ENCODE data around the gene TSPAN11. TPM values are rescaled to one million over a fixed set of nuclear protein-coding genes. Genes with fewer than 3 reads are reported as not detected.
A peak's percentile ranks its signal among the peaks of the same experiment; 100 is the strongest.

Gene TSPAN11
- polyA plus RNA-seq, 4 donors = 4.1 to 6.0 (median 5.3) TPM

DNA sequence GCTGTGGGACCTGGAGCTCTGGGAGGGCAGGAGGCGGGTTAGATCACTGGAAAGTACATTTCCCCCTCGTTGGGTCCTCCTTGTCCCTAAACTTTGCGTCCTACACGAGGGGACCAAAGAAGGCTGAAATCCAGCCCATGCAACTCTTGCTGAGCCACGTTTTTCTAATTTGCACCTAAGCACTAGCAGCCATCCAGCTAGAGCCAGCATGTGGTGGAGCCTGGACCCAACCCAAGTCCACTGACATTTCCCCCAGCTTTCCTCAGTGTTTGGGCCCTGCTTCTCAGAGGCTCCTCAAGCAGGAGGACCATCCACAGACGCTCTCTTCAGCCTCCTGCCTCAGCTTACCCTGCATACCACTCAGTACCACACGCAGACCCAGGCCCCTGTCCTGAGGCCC lies 49.7 kb downstream of the TSPAN11 start:
- DNase-seq (ENCODE audit: low read depth in 4 of 4, low spot score in 2 of 4) = no peak

DNA sequence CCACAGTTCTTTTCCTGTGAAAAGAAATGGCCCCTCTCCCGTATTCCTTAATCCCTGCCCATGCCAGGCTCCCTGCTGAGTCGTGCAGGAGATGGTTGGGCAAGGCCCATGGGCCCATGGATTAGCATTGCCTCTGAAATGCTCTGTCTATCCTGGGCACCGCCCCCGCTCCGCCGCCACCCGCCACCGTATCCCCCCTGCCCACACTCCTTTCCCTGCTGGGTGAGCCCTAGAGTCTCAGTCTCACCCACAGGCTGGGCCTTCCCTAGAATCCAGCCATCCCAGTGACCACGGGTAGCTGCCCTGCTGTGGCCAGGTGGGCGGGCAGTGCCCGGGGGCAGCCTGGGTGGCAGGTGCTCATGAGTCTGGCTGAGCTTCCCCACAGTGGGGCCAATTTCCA lies 50.6 kb downstream of the TSPAN11 start:
- DNase-seq (ENCODE audit: low read depth in 4 of 4, low spot score in 2 of 4) = no peak

DNA sequence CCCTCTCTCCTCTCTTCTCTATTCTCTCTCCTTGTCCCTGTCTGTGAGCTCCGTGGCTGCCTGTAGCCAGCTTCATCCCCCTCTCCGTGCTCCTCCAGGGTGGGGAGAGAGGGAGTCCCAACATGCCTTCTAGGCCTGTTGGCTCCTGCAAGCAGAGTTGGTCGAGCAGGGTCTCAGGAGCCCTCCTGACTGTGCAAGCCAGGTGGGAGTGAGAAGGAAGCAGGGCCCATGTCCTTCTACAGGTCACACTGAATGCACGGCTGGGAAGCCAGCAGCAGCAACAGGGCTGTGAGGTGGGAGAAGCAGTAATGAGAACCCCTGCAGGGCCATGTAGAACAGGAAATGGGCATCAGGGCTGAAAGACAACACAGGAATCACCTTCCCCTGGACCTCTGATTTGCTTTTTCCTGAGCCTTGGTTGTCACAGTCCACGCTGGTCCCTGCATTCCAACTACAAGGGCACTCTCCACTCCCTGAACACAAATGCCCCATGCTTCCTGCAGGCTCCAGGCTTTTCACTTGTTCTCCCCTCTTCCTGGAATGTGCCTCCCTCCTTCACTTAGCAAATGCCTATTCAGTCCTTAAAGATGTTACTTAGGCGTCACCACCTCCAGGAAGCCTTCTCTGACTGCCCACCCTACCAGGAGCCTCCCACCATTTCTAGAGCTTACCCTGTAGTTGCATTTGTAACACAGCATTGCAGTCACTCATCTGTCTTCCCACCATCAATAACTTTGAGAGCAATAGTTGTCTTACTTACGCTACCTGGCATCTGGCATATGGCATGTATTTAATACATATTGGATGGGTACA lies 51.2 kb downstream of the TSPAN11 start:
- DNase-seq (ENCODE audit: low read depth in 4 of 4, low spot score in 2 of 4) = no peak

DNA sequence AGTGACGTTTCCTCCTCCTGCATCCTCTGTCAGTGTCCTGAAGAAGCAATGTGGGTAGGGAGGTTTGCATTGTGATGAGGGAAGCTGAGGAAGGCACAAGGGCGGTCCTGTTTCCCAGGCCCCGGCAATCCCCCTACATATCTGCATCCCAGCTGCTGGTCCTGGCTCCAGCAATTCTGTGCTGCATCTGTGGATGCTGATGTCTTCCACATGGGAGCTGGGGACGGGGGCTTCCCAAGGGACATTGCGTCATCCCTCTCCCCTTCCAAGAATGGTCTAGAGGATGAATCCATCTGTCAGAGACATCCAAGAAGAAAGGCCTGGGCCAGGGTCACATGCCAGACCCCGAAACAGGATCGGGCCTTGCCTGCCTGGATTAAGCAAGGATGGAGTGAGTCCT lies 52.1 kb downstream of the TSPAN11 start:
- DNase-seq (ENCODE audit: low read depth in 4 of 4, low spot score in 2 of 4) = no peak

DNA sequence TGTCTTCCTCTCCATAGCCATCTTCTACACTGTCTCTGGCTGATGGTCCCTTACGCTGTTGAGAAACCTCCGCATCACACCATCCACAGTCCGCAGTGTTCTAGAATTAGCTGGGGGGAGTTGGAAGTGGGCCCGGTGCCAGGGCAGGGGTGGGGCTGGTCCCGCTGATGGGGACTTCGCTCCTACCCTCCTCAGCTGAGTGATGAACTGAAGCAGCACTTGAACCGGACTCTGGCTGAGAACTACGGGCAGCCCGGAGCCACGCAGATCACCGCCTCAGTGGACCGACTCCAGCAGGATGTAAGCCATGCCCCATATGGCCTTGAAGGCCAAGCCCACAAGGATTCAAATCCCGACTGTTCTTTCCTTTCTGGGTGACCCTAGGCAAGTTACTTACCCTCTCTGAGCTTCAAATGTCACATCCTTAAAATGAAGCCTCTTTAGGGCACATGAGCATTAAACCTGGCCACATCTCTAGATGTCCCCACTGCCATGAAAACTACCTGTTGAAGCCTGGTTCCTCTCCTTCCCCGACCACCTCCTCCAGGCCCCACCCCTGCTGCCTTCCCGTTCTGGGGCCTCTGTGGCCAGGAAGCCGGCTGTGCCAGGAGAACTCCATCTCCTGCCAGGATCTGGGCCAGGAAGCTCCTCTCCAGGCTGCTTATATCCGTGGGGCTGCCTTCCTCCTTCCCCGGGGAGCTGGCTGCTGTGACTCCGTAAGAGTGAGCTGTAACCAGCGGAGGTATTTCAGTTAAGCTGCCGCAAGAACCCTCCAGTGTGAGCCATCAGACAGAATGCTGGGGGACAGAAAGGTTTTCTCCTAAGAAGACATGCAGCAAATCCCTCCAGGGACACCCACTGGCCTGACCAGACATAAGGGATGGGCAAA lies 53.1 kb downstream of the TSPAN11 start:
- no peak for DNase-seq (ENCODE audit: low read depth in 4 of 4, low spot score in 2 of 4)

DNA sequence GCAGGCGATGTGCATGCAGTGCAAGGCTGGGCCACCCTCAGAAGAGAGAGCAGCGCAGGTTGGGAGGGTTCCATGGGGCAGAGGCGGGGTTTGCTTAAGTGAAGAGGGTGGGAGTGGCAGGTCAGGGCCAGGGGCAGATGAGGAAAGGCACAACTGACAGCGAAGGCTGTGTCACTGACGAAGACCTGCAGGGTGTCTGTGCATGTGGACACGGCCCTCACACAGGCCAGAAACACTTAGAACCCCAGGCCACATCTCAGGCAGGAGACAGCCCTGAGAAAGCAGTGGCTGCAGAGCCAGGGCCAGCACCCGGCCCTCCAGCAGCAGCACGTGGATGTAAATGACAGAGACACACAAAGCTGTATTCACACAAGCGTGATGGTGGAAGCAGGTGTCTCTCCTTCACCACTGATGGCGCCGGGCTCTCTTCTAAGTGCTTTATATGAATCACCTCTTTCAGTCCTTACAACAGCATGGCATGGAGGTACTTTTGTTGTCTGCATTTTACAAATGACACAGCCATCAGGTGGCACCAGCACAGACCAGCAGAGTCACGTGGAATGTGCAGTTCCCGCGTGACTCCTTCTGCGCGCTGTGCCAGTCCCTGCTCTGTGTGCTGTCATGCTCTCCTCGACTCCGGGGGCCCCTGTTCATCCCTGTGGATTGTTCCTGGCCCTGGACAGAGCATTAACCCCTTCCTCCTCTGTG lies 54.6 kb downstream of the TSPAN11 start:
- DNase-seq (ENCODE audit: low read depth in 4 of 4, low spot score in 2 of 4) = no peak

DNA sequence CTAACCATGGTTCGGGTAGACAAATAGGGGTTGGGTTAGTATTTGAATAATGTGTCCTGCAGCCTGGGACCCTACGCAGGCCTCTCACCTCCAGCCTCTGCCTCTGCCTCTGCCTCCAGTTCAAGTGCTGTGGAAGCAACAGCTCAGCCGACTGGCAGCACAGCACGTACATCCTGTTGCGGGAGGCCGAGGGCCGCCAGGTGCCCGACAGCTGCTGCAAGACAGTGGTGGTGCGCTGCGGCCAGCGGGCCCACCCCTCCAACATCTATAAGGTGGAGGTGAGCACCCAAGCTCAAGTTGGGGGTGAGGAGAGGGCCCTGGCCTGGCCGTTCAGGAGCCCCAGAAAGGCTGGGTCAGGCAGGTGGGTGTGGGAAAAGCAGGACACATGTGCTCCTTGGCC lies 55.9 kb downstream of the TSPAN11 start:
- no peak for DNase-seq (ENCODE audit: low read depth in 4 of 4, low spot score in 2 of 4)

DNA sequence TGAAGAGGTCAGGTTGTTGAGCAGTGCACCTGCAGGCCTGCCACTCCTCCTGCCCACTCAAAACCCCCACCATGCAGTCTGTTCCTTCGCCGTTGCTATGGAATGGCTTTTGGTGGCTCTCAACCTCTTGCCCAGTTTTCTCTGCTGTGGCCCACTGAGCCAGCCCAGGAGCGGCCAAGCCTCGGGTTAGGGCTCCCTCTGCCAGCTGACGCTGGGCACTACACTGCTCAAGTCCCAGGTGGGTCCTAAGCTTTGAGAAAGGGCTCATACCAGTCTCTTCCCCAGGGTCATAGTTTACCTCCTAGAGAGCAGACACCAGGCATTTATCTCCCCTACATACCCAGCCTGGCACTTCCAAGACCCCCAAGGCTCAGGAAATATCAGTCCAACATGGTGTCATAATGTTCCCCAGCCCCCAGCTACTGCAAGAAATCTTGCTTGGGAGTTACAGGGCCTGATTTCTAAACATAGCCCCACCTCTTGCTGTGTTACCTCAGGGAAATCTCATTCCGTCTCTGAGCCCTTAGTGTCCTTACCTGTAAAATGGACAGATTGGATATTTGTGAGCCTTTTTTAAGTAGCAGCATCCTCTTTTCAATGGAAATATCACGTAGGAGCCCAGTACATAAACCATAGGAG lies 59.4 kb downstream of the TSPAN11 start:
- DNase-seq (ENCODE audit: low read depth in 4 of 4, low spot score in 2 of 4) = peak in 2 of 4 donors; percentile 32 to 41

DNA sequence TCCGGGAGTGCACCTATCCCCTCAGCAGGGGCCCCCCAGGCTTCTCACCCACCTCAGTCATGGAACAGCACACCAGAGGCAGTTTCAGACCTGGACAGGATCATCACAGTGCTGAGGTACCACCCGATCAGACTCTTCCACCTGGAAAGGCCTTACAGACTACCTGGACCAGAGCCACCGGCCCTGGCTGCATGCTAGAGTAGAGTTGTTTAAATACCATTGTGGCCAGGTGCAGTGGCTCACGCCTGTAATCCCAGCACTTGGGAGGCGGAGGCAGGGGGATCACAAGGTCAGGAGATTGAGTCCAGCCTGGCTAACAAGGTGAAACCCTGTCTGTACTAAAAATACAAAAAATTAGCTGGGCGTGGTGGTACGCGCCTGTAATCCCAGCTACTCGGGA lies 61.5 kb downstream of the TSPAN11 start:
- no peak for DNase-seq (ENCODE audit: low read depth in 4 of 4, low spot score in 2 of 4)

DNA sequence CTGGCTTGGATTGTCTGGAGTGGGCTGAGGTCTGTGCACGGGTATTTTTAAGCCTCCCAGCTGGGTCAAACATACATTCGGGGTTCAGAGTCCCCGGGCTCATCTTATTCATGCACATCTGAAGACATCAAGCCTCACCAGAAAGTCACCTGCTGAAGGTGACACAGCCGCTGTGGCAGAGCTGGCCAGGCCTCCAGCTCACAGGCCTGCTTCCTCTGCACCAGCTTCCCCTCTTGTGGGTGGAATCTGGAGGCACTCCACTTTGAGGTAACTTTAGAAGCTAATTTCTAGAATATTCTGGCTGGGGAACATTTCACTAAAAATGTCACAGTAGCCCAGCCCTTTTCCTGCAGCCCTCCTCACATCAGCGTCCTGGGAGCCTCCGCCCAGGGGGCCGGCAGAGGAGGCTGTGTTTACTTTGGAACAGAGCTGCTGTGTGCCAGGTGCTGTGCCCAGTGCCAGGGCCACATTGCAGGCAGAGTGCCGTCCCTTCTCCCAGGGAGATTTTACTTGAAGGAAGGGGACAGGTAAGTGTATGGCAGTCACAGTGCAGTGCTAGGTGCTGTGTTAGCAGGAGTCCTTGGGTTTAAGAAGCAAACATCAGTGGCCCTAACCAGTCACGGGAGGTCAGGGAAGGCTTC lies 62.2 kb downstream of the TSPAN11 start:
- no peak for DNase-seq (ENCODE audit: low read depth in 4 of 4, low spot score in 2 of 4)

DNA sequence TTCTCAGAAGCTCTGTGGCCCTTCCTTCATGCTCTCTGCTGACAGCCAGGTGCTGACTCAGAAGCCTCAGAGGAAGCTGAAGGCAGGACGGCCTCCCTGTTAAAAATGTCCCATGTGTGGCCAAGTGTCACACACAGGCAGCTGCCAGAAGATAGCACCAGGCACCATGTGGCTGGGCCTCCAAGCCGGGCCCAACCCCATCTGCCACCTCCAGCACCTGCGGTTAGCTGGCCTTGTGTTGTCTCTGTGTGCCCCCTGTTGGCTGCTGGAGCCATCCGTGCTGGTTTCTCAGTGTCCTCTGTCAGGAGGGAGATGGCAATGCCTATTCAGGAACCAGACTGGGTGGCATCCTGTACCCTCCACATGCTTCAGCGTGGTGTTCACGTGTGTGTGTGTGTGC lies 63.2 kb downstream of the TSPAN11 start:
- DNase-seq (ENCODE audit: low read depth in 4 of 4, low spot score in 2 of 4) = no peak

DNA sequence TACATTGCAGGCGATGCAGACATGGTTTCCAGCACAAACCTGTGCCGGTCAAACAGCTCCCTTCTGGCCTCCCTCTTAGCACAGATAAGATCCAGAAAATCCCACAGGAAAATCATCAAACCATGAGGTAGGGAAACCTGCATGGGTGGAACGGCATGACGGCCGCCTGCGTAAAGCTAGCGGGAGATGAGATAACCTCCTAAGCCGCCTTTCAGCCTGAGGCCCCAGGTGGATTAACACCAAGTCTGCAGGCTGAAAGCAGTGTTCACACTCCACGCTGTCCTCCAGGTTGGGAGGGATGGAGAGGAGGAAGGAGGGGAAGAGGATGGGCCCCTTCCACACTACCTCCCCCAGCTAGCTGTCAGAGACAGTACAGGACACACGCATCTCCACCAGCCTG lies 63.8 kb downstream of the TSPAN11 start:
- DNase-seq (ENCODE audit: low read depth in 4 of 4, low spot score in 2 of 4) = no peak

DNA sequence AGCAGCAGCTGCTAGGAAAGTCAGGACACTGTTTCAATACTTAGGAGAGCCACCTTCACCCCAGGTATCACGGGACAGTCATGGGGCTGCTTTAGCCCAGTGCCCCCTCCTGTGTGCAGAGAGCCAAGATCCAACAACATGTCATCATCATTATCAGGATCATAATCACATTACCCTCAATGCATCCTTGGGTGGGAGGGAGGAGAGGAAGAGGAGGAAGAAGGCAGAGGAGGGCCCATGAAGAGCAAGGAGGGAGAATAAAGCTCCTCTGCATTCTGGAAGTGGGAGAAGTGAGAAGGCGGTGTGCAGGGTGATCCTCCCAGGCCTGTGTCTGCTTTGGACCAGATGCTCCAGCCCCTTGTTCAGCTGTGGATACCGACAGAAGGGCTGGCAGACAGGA lies 64.2 kb downstream of the TSPAN11 start:
- no peak for DNase-seq (ENCODE audit: low read depth in 4 of 4, low spot score in 2 of 4)

DNA sequence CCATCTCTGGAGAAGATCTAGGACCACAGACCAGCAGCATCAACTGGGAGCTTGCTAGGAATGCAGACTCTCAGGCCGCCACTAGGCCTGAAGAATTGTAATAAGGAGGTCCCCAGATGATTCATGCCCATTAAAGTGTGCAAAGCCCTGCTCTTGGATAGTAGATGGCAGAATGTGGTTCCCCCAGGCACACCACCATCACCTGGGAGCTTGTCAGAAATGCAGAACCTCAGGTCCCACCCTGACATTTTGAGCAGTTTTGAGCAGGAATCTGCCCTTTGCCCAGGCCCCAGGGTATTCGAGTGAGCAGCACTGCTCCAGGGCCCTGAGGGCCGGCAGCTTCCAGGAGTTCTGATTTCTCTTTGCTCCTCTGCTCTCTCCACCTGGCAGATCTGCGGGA lies 64.9 kb downstream of the TSPAN11 start:
- DNase-seq (ENCODE audit: low read depth in 4 of 4, low spot score in 2 of 4) = no peak

DNA sequence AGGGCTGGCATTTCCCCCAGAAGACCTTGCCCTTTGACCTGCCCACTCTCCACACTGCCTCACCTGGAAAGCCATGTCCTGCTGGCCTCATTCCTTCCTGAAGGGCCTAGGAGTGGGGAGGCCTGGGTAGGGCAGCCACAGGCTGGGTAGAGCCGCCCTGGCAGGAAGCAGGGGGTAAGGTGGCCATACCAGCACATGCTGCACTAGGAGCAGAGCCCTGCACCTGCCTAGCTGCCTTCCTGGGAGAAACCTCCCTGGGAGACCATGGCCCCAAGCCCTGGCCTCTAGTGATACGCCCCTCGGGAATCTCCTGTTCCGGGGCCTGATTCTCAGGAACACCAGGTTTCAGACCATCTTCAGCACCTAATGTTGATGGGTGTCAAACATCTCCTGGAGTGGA lies 65.8 kb downstream of the TSPAN11 start:
- no peak for DNase-seq (ENCODE audit: low read depth in 4 of 4, low spot score in 2 of 4)

DNA sequence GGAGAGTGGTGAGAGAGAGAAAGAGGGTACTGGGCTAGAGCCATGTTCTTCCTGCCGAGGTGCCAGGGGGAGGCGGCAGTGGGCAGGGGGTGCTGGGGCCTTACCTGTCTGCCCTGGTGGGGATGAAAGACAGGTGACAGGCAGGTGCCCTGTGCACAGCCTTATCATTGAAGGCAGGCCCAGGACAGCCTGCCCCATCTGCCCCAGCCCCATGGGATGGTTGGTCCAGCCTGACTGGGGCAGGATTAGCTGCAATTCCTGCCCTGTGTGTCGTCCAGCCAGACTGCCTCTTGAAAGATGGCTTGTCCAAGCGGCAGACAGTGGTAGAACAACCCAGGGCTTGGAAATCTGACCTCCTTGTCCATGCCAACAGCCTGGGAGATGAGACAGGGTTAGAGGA lies 67.2 kb downstream of the TSPAN11 start:
- no peak for DNase-seq (ENCODE audit: low read depth in 4 of 4, low spot score in 2 of 4)

DNA sequence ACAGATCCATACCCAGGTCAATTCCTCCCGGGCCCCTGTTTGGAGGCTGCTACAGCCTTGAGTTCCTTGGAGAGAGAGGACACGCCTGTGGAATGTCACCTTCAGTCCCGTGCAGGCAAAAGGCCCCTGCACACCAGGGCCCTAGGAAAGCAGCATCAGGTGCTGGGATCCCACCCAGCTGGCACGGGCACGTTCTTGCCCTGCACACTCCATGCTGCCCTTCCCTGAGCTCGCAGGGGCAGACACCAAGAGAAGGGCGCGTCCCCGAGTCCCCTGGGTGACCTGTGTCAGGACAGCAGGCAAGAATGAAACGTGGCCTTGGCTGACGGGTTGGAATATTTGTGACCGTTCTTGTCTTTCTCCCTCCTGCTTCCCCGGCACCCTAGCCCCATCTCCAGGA lies 67.7 kb downstream of the TSPAN11 start:
- DNase-seq (ENCODE audit: low read depth in 4 of 4, low spot score in 2 of 4) = no peak

DNA sequence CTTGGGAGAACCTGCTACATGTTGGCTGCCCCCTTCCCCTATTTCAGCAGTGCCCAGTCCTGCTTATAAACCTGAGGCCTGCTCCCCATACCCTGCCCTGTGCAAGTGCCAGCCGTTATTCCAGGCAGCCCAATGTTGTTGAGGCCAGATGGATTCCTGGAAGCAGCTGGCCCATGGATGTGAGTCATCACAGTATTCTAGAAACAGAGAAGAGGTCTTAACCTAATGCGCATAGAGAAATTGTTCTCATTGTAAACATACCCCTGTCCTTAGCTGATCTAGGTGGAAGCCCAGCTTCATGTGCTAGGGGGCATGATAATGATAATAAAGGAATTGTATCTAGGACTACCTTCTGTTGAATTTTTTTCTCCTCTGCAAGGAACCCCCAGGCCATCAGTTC lies 69.7 kb downstream of the TSPAN11 start:
- DNase-seq (ENCODE audit: low read depth in 4 of 4, low spot score in 2 of 4) = no peak

DNA sequence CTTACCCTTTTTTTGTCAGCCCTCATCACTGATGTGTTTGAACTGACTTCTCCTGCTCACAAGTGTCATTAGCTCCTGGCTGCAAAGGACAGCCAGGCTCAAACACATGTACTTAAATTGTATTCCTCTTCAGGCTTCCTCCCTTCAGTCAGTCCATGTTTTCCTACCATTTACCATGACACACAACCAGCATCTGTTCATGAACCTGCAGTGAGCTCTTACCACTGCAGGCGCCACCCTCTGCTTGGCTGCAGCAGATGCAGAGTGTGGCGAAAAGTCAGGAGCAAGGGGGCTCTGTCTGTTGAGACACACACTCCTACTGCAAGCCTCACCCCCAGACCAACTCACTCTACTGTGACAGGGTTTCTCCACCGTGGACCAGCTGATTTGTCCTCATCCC lies 70.2 kb downstream of the TSPAN11 start:
- no peak for DNase-seq (ENCODE audit: low read depth in 4 of 4, low spot score in 2 of 4)

DNA sequence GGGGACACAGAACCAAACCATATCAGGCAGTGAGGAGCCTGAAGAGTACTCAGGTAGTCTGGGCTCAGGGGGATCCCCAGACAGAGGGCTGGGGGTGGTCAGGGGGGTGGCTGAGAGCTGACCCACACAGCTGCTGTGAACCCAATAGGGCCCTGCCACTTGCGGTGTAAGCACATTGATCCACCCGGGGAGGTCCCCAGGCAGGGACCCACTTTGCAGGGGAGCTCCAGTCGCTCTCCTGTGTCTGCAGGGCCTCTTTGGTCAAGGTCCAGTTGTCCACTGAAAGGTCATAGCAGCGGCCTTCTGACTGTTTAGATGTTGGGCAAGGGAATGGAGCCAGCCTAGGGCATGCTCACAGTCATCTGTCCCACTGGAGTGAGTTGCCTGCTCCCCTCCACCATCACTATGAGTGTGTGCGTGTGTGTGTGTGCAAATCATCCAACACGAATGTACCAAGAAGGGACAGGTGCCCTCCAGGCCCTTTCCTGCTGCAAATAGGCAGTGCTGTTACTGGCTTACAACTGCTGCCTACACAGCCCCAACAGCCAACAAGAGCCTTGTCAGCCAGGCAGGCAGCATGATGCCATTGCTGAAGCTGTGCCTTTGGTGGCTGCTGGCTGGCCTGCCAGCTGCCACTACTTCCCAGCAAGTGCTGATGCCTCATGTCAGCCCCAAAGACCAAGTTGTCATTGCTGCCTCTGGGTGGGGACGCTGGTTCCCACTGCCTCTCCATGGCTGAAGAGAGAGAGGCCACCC lies 71.3 kb downstream of the TSPAN11 start:
- DNase-seq (ENCODE audit: low read depth in 4 of 4, low spot score in 2 of 4) = no peak

All from left renal cortex interstitium (tissue), 4 donors.